Measurements from ENCODE around the gene LIMCH1. TPM values are rescaled to one million over a fixed set of nuclear protein-coding genes. Genes with fewer than 3 reads are reported as not detected.

Gene LIMCH1
- total RNA-seq, 1 experiment from 2014 or later = 19.7 TPM

- H3F3A ChIP-seq (ENCODE audit: low read length, unreplicated experiment) = peaks cover 6% of the 10 kb centered on the region
- no peak overlapping the region for H2AFZ ChIP-seq (ENCODE audit: low read length)
- no peak overlapping the region for H3K9ac ChIP-seq (ENCODE audit: low read length)
- no peaks in the 10 kb centered on the region for H3K27me3 ChIP-seq (ENCODE audit: low read length)
- H3K9me3 ChIP-seq (ENCODE audit: low read length) = no peaks in the 10 kb centered on the region
- ChIA-PET CTCF (no interaction called here), POLR2A (ENCODE audit: unreplicated experiment) (no interaction called here)
- no peak for DNase-seq
- no peak for TF ChIP-seq EZH2phosphoT487 (IDR thresholded peaks at IDR 0.05; ENCODE audit: borderline replicate concordance, low read length)
- no peak for TF ChIP-seq EZH2 (IDR thresholded peaks at IDR 0.05; ENCODE audit: low read length, unreplicated experiment)
- TF ChIP-seq CTCF (conservative IDR thresholded peaks at IDR 0.05; ENCODE audit: low read depth, low read length) = no peak
- H3K36me3 ChIP-seq (ENCODE audit: low read depth, low read length) = no peaks in the 10 kb centered on the region
- H3K27ac ChIP-seq (ENCODE audit: low read length) = no peak overlapping the region
- H3K4me2 ChIP-seq (ENCODE audit: low read length) = no peak overlapping the region
- intact Hi-C loops (cut with micrococcal nuclease) = no loop called here
- ATAC-seq = no peak
- H4K20me1 ChIP-seq (ENCODE audit: low read length) = no peaks in the 10 kb centered on the region
- peaks cover 22% of the 10 kb centered on the region for H3K4me1 ChIP-seq (ENCODE audit: insufficient read depth, low read length)
- H3K9me2 ChIP-seq (replicated peaks; ENCODE audit: low read length) = no peaks in the 10 kb centered on the region; the same call in 1 of the 2 replicates
- H3K79me2 ChIP-seq (ENCODE audit: low read length) = no peaks in the 10 kb centered on the region
- BruUV-seq (replicated peaks) = no TSS peak
- H3K4me3 ChIP-seq (ENCODE audit: low read length) = no peak overlapping the region
Measured at GRCh38 chr4:41540687-41541086, 2.7 kb downstream of the LIMCH1 start.

- DNase-seq (no peak), ATAC-seq (no peak)
- no TSS peak for BruUV-seq (replicated peaks)
Measured at GRCh38 chr4:41541687-41542094, 3.7 kb downstream of the LIMCH1 start.

More at GRCh38 chr4:41541687-41542094, 3.7 kb downstream of the LIMCH1 start:
- no peak for TF ChIP-seq EZH2phosphoT487 (IDR thresholded peaks at IDR 0.05; ENCODE audit: borderline replicate concordance, low read length)
- TF ChIP-seq CTCF (conservative IDR thresholded peaks at IDR 0.05; ENCODE audit: low read depth, low read length) = no peak
- TF ChIP-seq EZH2 (IDR thresholded peaks at IDR 0.05; ENCODE audit: low read length, unreplicated experiment) = no peak
- Histone ChIP-seq H3K27me3 (ENCODE audit: low read length) (no peaks in the 10 kb centered on the region), H3K4me1 (ENCODE audit: insufficient read depth, low read length) (peaks cover 22% of the 10 kb centered on the region), H3K4me3 (ENCODE audit: low read length) (no peak overlapping the region), H3K27ac (ENCODE audit: low read length) (no peak overlapping the region), H2AFZ (ENCODE audit: low read length) (no peak overlapping the region), H3K9me2 (replicated peaks; ENCODE audit: low read length) (no peaks in the 10 kb centered on the region; the same call in 1 of the 2 replicates), H3K79me2 (ENCODE audit: low read length) (no peaks in the 10 kb centered on the region), H3K36me3 (ENCODE audit: low read depth, low read length) (no peaks in the 10 kb centered on the region), H3K4me2 (ENCODE audit: low read length) (no peak overlapping the region), H3K9ac (ENCODE audit: low read length) (no peak overlapping the region), H4K20me1 (ENCODE audit: low read length) (no peaks in the 10 kb centered on the region), H3F3A (ENCODE audit: low read length, unreplicated experiment) (peaks cover 6% of the 10 kb centered on the region), H3K9me3 (ENCODE audit: low read length) (no peaks in the 10 kb centered on the region)
- POLR2A ChIA-PET (ENCODE audit: unreplicated experiment) = interaction anchor here (0.6 kb wide), 1 partner anchor 476 kb away, joined by 3 read pairs; no protein-coding TSS in a partner anchor
- intact Hi-C loops (cut with micrococcal nuclease) = no loop called here
- CTCF ChIA-PET = no interaction called here

All from PC-3 (cell line).